HepG2 (cell line): ENCODE measurements around the gene NSD1. TPM values are rescaled to one million over a fixed set of nuclear protein-coding genes. Genes with fewer than 3 reads are reported as not detected.

Source experiments
- AGO1 ChIP-seq: fragments of 200-400 bp; formaldehyde crosslinking; IDR thresholded peaks from 2 replicates; pipeline ENCODE4 v1.6.1; 2017; ENCODE audit warnings: mild to moderate bottlenecking, low read depth, low read length, moderate library complexity; ENCODE audit not compliant: poor library complexity, severe bottlenecking
- ASH2L ChIP-seq: fragments of 300-600, 200-600 bp; sonication (generic); IDR thresholded peaks from 2 replicates; pipeline ENCODE4 v1.7.0; 2017; ENCODE audit warnings: low read depth, mild to moderate bottlenecking, moderate library complexity, mixed read lengths, low read length; ENCODE audit not compliant: insufficient read length
- KAT7 ChIP-seq: IDR thresholded peaks from 2 replicates; pipeline ENCODE4 v1.6.1; 2018; ENCODE audit warnings: borderline replicate concordance, missing compliant biosample characterization
- THAP11 ChIP-seq: IDR thresholded peaks from 2 replicates; pipeline ENCODE4 v1.6.1; 2016; ENCODE audit warnings: missing biosample characterization, missing genetic modification reagents
- ZFP36L1 ChIP-seq: sonication (generic); formaldehyde crosslinking; IDR thresholded peaks from 2 replicates; pipeline ENCODE4 v1.8.0; 2022; ENCODE audit warnings: mild to moderate bottlenecking, missing genetic modification reagents, moderate library complexity
- ZFP82 ChIP-seq: sonication (generic); formaldehyde crosslinking; IDR thresholded peaks from 2 replicates; pipeline ENCODE4 v1.5.1; 2020; ENCODE audit warnings: mild to moderate bottlenecking, missing genetic modification reagents, borderline replicate concordance
- ZNF10 ChIP-seq: sonication (generic); formaldehyde crosslinking; IDR thresholded peaks from 2 replicates; pipeline ENCODE4 v1.4.0; 2020; ENCODE audit warnings: mild to moderate bottlenecking, low read depth, missing genetic modification reagents, borderline replicate concordance
- ZNF543 ChIP-seq: sonication (generic); formaldehyde crosslinking; IDR thresholded peaks from 2 replicates; pipeline ENCODE4 v1.4.0; 2020; ENCODE audit warnings: mild to moderate bottlenecking, missing genetic modification reagents
- ZNF746 ChIP-seq: sonication (generic); formaldehyde crosslinking; IDR thresholded peaks from 2 replicates; pipeline ENCODE4 v1.8.0; 2022; ENCODE audit warnings: mild to moderate bottlenecking, missing genetic modification reagents
- ZNF747 ChIP-seq: sonication (generic); formaldehyde crosslinking; IDR thresholded peaks from 2 replicates; pipeline ENCODE4 v1.8.1; 2023; ENCODE audit warnings: missing genetic modification reagents, mild to moderate bottlenecking, borderline replicate concordance
- ZSCAN30 ChIP-seq: sonication (generic); formaldehyde crosslinking; IDR thresholded peaks from 2 replicates; pipeline ENCODE4 v1.5.0; 2020; ENCODE audit warnings: mild to moderate bottlenecking, missing genetic modification reagents
- polyA plus RNA-seq, 8 experiments: library from polyadenylated mRNA; depleted of rRNA in 3 of 8; stranded (reverse) in 7 of 8; unstranded in 1 of 8; fragments of >200 nt; fragmentation: Illumina TruSeq in 4 of 8; extraction: Trizol in 4 of 8; gene quantifications; 2 replicates each; pipeline versions ENCODE4 v1.2.1 to v1.2.3, GENCODE V29; 2011 to 2016; ENCODE audit warnings: low read depth in 4 of 8, missing spikeins in 1 of 8, mixed read lengths in 1 of 8; ENCODE audit not compliant: insufficient read depth in 1 of 8
- total RNA-seq, 5 experiments: library from RNA; depleted of rRNA; stranded (reverse); fragments of >200 nt; fragmentation: Illumina TruSeq; extraction: Trizol; gene quantifications; 2 replicates each; pipeline ENCODE4 v1.2.3, GENCODE V29; 2016; ENCODE audit warnings: low read depth in 1 of 5
- TF ChIP-seq, protein P1 (sequence below): sonication (generic); formaldehyde crosslinking; IDR thresholded peaks from 2 replicates; pipeline ENCODE4 v1.5.1; 2020; ENCODE audit warnings: missing genetic modification reagents, mild to moderate bottlenecking, borderline replicate concordance
- TF ChIP-seq, protein P2 (sequence below): sonication (generic); formaldehyde crosslinking; IDR thresholded peaks from 2 replicates; pipeline ENCODE4 v1.4.0; 2020; ENCODE audit warnings: missing genetic modification reagents
- TF ChIP-seq, protein P3 (sequence below): sonication (generic); formaldehyde crosslinking; IDR thresholded peaks from 2 replicates; pipeline ENCODE4 v1.9.0; 2021; ENCODE audit warnings: missing genetic modification reagents, mild to moderate bottlenecking, borderline replicate concordance
- TF ChIP-seq, protein P4 (sequence below): sonication (generic); formaldehyde crosslinking; IDR thresholded peaks from 2 replicates; pipeline ENCODE4 v1.8.0; 2022; ENCODE audit warnings: mild to moderate bottlenecking, missing genetic modification reagents; ENCODE audit not compliant: insufficient replicate concordance
- TF ChIP-seq, protein P5 (sequence below): sonication (generic); formaldehyde crosslinking; IDR thresholded peaks from 2 replicates; pipeline ENCODE4 v1.8.1; 2023; ENCODE audit warnings: mild to moderate bottlenecking, inconsistent platforms, moderate library complexity, missing genetic modification reagents, borderline replicate concordance
- TF ChIP-seq, protein P6 (sequence below): sonication (generic); formaldehyde crosslinking; IDR thresholded peaks from 2 replicates; pipeline ENCODE4 v1.4.0; 2020; ENCODE audit warnings: missing genetic modification reagents, borderline replicate concordance

NSD1 gene
- total and polyA plus RNA-seq, 2 of the 13 experiments (the other 11 are each of a cell fraction or from before 2014, with no cell fraction given): 0.01 to 0.09 TPM

DNA sequence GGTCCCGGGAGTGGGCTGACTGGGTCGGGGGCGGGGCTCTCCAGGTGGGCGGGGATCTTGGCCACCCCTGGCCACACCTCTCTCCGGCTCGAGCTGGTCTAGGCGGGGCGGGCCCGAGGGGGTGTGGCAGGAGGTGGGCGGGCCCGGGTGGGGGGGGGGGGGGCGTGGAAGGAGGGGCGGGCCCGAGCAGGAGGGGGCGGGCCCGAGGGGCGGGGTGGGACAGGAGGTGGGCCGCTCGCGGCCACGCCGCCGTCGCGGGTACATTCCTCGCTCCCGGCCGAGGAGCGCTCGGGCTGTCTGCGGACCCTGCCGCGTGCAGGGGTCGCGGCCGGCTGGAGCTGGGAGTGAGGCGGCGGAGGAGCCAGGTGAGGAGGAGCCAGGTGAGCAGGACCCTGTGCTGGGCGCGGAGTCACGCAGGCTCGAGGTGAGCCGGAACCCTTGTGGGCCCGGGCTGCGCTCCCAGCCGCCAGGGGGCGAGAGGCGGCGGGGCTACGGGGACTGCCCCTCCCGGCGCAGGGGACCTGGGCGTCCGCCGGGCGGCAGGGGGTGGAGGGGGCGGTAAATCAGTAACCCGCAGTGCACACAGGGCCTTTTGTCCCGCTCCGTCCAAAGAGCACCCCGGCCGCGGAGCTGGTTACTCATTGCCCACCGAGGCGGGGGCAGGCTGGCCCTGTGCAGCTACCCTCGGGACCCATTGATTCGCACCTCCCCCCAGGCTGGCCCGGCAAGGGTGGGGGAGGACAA, 46.7 kb upstream of the NSD1 start, which contains the start of gene FGFR4 (continued):
- TF ChIP-seq, protein P1, sequence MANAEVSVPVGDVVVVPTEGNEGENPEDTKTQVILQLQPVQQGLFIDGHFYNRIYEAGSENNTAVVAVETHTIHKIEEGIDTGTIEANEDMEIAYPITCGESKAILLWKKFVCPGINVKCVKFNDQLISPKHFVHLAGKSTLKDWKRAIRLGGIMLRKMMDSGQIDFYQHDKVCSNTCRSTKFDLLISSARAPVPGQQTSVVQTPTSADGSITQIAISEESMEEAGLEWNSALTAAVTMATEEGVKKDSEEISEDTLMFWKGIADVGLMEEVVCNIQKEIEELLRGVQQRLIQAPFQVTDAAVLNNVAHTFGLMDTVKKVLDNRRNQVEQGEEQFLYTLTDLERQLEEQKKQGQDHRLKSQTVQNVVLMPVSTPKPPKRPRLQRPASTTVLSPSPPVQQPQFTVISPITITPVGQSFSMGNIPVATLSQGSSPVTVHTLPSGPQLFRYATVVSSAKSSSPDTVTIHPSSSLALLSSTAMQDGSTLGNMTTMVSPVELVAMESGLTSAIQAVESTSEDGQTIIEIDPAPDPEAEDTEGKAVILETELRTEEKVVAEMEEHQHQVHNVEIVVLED: peak; percentile 77
- TF ChIP-seq ZNF543 (CRISPR knock-in tag) (no peak), KAT7 (CRISPR knock-in tag) (peak; percentile 94), ZNF10 (CRISPR knock-in tag) (no peak), AGO1 (peak; percentile 31), ASH2L (peak; percentile 73), ZNF746 (CRISPR knock-in tag) (peak; percentile 98), ZSCAN30 (CRISPR knock-in tag) (no peak), THAP11 (CRISPR knock-in tag) (peak; percentile 62), ZNF747 (peak; percentile 80; the same call in 1 of the 2 replicates), ZFP36L1 (CRISPR knock-in tag) (peak; percentile 86; the same call in 1 of the 2 replicates), ZFP82 (CRISPR knock-in tag) (peak; percentile 96; the same call in 1 of the 2 replicates)
- TF ChIP-seq, protein P2, sequence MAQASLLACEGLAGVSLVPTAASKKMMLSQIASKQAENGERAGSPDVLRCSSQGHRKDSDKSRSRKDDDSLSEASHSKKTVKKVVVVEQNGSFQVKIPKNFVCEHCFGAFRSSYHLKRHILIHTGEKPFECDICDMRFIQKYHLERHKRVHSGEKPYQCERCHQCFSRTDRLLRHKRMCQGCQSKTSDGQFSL: peak; percentile 83
- TF ChIP-seq, protein P3, sequence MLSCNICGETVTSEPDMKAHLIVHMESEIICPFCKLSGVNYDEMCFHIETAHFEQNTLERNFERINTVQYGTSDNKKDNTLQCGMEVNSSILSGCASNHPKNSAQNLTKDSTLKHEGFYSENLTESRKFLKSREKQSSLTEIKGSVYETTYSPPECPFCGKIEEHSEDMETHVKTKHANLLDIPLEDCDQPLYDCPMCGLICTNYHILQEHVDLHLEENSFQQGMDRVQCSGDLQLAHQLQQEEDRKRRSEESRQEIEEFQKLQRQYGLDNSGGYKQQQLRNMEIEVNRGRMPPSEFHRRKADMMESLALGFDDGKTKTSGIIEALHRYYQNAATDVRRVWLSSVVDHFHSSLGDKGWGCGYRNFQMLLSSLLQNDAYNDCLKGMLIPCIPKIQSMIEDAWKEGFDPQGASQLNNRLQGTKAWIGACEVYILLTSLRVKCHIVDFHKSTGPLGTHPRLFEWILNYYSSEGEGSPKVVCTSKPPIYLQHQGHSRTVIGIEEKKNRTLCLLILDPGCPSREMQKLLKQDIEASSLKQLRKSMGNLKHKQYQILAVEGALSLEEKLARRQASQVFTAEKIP (CRISPR knock-in tag): no peak
- TF ChIP-seq, protein P4, sequence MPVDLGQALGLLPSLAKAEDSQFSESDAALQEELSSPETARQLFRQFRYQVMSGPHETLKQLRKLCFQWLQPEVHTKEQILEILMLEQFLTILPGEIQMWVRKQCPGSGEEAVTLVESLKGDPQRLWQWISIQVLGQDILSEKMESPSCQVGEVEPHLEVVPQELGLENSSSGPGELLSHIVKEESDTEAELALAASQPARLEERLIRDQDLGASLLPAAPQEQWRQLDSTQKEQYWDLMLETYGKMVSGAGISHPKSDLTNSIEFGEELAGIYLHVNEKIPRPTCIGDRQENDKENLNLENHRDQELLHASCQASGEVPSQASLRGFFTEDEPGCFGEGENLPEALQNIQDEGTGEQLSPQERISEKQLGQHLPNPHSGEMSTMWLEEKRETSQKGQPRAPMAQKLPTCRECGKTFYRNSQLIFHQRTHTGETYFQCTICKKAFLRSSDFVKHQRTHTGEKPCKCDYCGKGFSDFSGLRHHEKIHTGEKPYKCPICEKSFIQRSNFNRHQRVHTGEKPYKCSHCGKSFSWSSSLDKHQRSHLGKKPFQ (CRISPR knock-in tag): peak; percentile 95
- TF ChIP-seq, protein P5, sequence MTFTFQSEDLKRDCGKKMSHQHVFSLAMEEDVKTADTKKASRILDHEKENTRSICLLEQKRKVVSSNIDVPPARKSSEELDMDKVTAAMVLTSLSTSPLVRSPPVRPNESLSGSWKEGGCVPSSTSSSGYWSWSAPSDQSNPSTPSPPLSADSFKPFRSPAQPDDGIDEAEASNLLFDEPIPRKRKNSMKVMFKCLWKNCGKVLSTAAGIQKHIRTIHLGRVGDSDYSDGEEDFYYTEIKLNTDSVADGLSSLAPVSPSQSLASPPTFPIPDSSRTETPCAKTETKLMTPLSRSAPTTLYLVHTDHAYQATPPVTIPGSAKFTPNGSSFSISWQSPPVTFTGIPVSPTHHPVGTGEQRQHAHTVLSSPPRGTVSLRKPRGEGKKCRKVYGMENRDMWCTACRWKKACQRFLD: no peak; the same call in none of the 2 replicates
- TF ChIP-seq, protein P6, sequence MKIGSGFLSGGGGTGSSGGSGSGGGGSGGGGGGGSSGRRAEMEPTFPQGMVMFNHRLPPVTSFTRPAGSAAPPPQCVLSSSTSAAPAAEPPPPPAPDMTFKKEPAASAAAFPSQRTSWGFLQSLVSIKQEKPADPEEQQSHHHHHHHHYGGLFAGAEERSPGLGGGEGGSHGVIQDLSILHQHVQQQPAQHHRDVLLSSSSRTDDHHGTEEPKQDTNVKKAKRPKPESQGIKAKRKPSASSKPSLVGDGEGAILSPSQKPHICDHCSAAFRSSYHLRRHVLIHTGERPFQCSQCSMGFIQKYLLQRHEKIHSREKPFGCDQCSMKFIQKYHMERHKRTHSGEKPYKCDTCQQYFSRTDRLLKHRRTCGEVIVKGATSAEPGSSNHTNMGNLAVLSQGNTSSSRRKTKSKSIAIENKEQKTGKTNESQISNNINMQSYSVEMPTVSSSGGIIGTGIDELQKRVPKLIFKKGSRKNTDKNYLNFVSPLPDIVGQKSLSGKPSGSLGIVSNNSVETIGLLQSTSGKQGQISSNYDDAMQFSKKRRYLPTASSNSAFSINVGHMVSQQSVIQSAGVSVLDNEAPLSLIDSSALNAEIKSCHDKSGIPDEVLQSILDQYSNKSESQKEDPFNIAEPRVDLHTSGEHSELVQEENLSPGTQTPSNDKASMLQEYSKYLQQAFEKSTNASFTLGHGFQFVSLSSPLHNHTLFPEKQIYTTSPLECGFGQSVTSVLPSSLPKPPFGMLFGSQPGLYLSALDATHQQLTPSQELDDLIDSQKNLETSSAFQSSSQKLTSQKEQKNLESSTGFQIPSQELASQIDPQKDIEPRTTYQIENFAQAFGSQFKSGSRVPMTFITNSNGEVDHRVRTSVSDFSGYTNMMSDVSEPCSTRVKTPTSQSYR: peak; percentile 100
